ENCODE results near the gene RBM8A. TPM values are rescaled to one million over a fixed set of nuclear protein-coding genes. Genes with fewer than 3 reads are reported as not detected.

RBM8A gene
- total and polyA plus RNA-seq, 9 of the 15 experiments (the other 6 are each of a cell fraction or from before 2014, with no cell fraction given): 215 to 1,035 (median 291) TPM

DNA sequence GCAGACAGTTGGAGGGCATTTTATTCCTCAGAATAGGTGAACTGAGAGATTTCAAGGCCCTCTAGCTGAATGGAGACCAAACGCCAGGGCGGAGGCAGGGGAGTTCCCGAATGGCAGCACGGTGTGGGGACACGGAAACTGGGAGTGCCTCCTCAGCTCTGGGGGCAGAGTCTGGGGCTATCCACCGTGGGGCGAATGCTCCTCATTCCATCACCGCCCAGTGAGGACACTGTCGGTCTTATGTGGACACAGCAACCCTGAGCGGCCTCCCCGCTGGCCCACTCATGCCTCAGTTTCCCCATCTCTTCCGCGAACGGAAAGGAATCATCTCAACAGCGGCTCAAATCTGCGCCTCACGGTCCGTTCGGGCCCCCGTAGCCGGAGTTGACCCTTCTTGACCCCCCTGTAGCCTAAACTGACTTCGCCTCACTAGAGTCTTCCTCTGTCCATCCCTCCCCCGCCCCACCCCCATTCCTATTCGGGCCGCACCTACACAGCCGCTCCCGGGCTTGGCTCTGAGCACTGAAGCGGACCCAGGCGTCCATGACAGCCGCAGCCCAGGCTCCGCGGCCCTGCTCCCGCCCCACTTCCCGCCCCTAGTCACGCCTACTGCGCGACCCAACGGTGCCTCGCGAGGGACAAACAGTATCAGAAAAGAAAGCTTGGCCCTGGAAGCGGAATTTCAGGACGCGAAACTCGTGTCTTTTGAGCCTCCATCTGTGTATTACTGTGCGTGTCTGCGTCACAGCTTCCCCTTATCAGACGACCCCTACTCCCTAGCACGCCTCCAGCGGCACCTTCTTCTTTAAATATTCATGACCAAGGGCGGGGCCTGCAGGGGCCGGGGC lies 8.9 kb downstream of the RBM8A start, which contains the start of gene PEX11B (continued):
- TF ChIP-seq, protein P1, sequence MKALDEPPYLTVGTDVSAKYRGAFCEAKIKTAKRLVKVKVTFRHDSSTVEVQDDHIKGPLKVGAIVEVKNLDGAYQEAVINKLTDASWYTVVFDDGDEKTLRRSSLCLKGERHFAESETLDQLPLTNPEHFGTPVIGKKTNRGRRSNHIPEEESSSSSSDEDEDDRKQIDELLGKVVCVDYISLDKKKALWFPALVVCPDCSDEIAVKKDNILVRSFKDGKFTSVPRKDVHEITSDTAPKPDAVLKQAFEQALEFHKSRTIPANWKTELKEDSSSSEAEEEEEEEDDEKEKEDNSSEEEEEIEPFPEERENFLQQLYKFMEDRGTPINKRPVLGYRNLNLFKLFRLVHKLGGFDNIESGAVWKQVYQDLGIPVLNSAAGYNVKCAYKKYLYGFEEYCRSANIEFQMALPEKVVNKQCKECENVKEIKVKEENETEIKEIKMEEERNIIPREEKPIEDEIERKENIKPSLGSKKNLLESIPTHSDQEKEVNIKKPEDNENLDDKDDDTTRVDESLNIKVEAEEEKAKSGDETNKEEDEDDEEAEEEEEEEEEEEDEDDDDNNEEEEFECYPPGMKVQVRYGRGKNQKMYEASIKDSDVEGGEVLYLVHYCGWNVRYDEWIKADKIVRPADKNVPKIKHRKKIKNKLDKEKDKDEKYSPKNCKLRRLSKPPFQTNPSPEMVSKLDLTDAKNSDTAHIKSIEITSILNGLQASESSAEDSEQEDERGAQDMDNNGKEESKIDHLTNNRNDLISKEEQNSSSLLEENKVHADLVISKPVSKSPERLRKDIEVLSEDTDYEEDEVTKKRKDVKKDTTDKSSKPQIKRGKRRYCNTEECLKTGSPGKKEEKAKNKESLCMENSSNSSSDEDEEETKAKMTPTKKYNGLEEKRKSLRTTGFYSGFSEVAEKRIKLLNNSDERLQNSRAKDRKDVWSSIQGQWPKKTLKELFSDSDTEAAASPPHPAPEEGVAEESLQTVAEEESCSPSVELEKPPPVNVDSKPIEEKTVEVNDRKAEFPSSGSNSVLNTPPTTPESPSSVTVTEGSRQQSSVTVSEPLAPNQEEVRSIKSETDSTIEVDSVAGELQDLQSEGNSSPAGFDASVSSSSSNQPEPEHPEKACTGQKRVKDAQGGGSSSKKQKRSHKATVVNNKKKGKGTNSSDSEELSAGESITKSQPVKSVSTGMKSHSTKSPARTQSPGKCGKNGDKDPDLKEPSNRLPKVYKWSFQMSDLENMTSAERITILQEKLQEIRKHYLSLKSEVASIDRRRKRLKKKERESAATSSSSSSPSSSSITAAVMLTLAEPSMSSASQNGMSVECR (CRISPR knock-in tag; IDR thresholded peaks at IDR 0.05): peak; percentile 62
- TF ChIP-seq, protein P2, sequence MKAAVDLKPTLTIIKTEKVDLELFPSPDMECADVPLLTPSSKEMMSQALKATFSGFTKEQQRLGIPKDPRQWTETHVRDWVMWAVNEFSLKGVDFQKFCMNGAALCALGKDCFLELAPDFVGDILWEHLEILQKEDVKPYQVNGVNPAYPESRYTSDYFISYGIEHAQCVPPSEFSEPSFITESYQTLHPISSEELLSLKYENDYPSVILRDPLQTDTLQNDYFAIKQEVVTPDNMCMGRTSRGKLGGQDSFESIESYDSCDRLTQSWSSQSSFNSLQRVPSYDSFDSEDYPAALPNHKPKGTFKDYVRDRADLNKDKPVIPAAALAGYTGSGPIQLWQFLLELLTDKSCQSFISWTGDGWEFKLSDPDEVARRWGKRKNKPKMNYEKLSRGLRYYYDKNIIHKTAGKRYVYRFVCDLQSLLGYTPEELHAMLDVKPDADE (conservative IDR thresholded peaks at IDR 0.05; ENCODE audit: control insufficient read depth, low read depth, low read length): peak; percentile 18; the same call in 1 of the 2 replicates
- TF ChIP-seq NFE2L1 (tag; IDR thresholded peaks at IDR 0.05; ENCODE audit: borderline replicate concordance, low read depth): no peak
- peak; percentile 76 for TF ChIP-seq C11orf30 (IDR thresholded peaks at IDR 0.05; ENCODE audit: low read depth)
- peak in 1 of 2 experiments; percentile 29; a peak in 1 of 4 replicates for TF ChIP-seq MAZ (CRISPR knock-in tag; conservative IDR thresholded peaks at IDR 0.05 in 1 of 2, IDR thresholded peaks at IDR 0.05 in 1 of 2)
- TF ChIP-seq SIN3A (IDR thresholded peaks at IDR 0.05; ENCODE audit: borderline replicate concordance in 2 of 2, control insufficient read depth in 1 of 2, low read depth in 2 of 2, low read length in 2 of 2): peak in 1 of 2 experiments; percentile 80; a peak in 1 of 4 replicates
- no peak for TF ChIP-seq RCOR1 (IDR thresholded peaks at IDR 0.05; ENCODE audit: borderline replicate concordance in 1 of 2, low read depth in 2 of 2, low read length in 2 of 2)
- TF ChIP-seq SMARCE1 (IDR thresholded peaks at IDR 0.05): no peak
- TF ChIP-seq ASH1L (IDR thresholded peaks at IDR 0.05; ENCODE audit: borderline replicate concordance, low read depth, partially characterized antibody): no peak
- no peak for TF ChIP-seq ZNF212 (CRISPR knock-in tag; IDR thresholded peaks at IDR 0.05)
- TF ChIP-seq EP400 (IDR thresholded peaks at IDR 0.05): peak; percentile 49; the same call in 1 of the 2 replicates
- TF ChIP-seq TAF7 (tag; IDR thresholded peaks at IDR 0.05): peak; percentile 45; the same call in 1 of the 2 replicates
- TF ChIP-seq BHLHE40 (IDR thresholded peaks at IDR 0.05; ENCODE audit: low read length): peak; percentile 70
- TF ChIP-seq GABPB1 (CRISPR knock-in tag; IDR thresholded peaks at IDR 0.05): peak; percentile 40; the same call in 1 of the 2 replicates
- TF ChIP-seq LCOR (CRISPR knock-in tag; IDR thresholded peaks at IDR 0.05): 0 out of 2 replicates have a peak, but pooled peaks have one; percentile 15
- TF ChIP-seq NR2C2 (CRISPR knock-in tag; IDR thresholded peaks at IDR 0.05): 0 out of 2 replicates have a peak, but pooled peaks have one; percentile 19
- TF ChIP-seq NR2C2 (tag; IDR thresholded peaks at IDR 0.05): peak; percentile 74
- TF ChIP-seq HDAC1 (IDR thresholded peaks at IDR 0.05): peak in 1 of 2 experiments; percentile 71; a peak in 2 of 4 replicates
- peak; percentile 89 for TF ChIP-seq CHD2 (IDR thresholded peaks at IDR 0.05; ENCODE audit: low read depth, low read length)

All from K562 (cell line).